ENCODE data around the gene HSPB6.

- TF ChIP-seq CTCF (IDR thresholded peaks at IDR 0.05): no peak
- TF ChIP-seq POLR2A (IDR thresholded peaks at IDR 0.05): no peak
These were observed 19.4 kb upstream of the HSPB6 start for GRCh38 chr19:35776102-35776788.

Measured in adrenal gland (tissue), 5 donors.